SU-DHL-6 (cell line): ENCODE data around the gene HRAS.

Experiments used
- H2AFZ ChIP-seq: fragments of 200-600 bp; sonication (generic); 2 replicates; pipeline ENCODE4 v1.6.1; 2014; ENCODE audit warnings: low read depth, mild to moderate bottlenecking, moderate library complexity, mixed read lengths, antibody characterized with exemption, low read length; ENCODE audit not compliant: severe bottlenecking
- H3F3A ChIP-seq: fragments of 200-600 bp; shearing (Covaris generic); 2 replicates; pipeline ENCODE4 v1.6.0; 2016; ENCODE audit warnings: antibody characterized with exemption, mild to moderate bottlenecking; ENCODE audit not compliant: insufficient read depth
- H3K27ac ChIP-seq: fragments of 200-600 bp; sonication (generic); 2 replicates; pipeline ENCODE4 v1.5.1; 2016; ENCODE audit warnings: low read depth, mild to moderate bottlenecking, low read length, moderate library complexity, mixed read lengths
- H3K27me3 ChIP-seq: fragments of 200-600 bp; sonication (generic), shearing (Covaris generic); 2 replicates; pipeline ENCODE4 v1.6.0; 2014; ENCODE audit warnings: mild to moderate bottlenecking, low read length
- H3K36me3 ChIP-seq: fragments of 200-600 bp; sonication (generic); 2 replicates; pipeline ENCODE4 v1.6.1; 2014; ENCODE audit warnings: mild to moderate bottlenecking, low read length, mixed read lengths
- H3K4me2 ChIP-seq: fragments of 300-600, 200-600 bp; shearing (Covaris generic), sonication (generic); 2 replicates; pipeline ENCODE4 v1.6.0; 2014; ENCODE audit warnings: low read length, low read depth, mild to moderate bottlenecking; ENCODE audit not compliant: poor library complexity, severe bottlenecking
- H3K4me3 ChIP-seq: fragments of 200-600 bp; sonication (generic); 2 replicates; pipeline ENCODE4 v1.5.1; 2014; ENCODE audit warnings: antibody characterized with exemption, low read length, mild to moderate bottlenecking, mixed read lengths; ENCODE audit not compliant: insufficient read depth, poor library complexity, severe bottlenecking
- H3K79me2 ChIP-seq: fragments of 200-600 bp; sonication (generic); 2 replicates; pipeline ENCODE4 v1.6.1; 2014; ENCODE audit warnings: mild to moderate bottlenecking, low read length, moderate library complexity; ENCODE audit not compliant: insufficient read depth
- H3K9ac ChIP-seq: fragments of 200-600 bp; sonication (generic); 2 replicates; pipeline ENCODE4 v1.7.0; 2014; ENCODE audit warnings: mild to moderate bottlenecking, low read length
- H3K9me2 ChIP-seq: fragments of 200-600 bp; sonication (generic); replicated peaks from 2 replicates; pipeline ENCODE4 v1.6.1; 2014; ENCODE audit warnings: low read length; ENCODE audit not compliant: insufficient read depth
- H3K9me3 ChIP-seq: fragments of 200-600 bp; sonication (generic); 2 replicates; pipeline ENCODE4 v1.6.1; 2014; ENCODE audit warnings: low read length, mixed read lengths; ENCODE audit not compliant: insufficient read depth
- H4K20me1 ChIP-seq: fragments of 200-600 bp; sonication (generic); 2 replicates; pipeline ENCODE4 v1.6.1; 2014; ENCODE audit warnings: low read depth, mild to moderate bottlenecking, antibody characterized with exemption, low read length, moderate library complexity, mixed read lengths
- TF ChIP-seq, protein P1 (sequence below): fragments of 200-600 bp; sonication (generic); IDR thresholded peaks from one replicate; pipeline ENCODE4 v1.5.1; 2017; ENCODE audit warnings: antibody characterized with exemption, mild to moderate bottlenecking, low read length, moderate library complexity; ENCODE audit not compliant: insufficient read depth, poor library complexity, severe bottlenecking

HRAS gene

GRCh38 chr11:484616-485015 is 50.8 kb downstream of the HRAS start:
- H3K9me2 ChIP-seq = no peaks in the 10 kb centered on the region
- no peaks in the 10 kb centered on the region for H3K79me2 ChIP-seq
- no peak overlapping the region for H3K9ac ChIP-seq
- H3K9me3 ChIP-seq = no peaks in the 10 kb centered on the region
- H3K4me3 ChIP-seq = no peak overlapping the region
- no peaks in the 10 kb centered on the region for H4K20me1 ChIP-seq
- no peaks in the 10 kb centered on the region for H3K36me3 ChIP-seq
- no peaks in the 10 kb centered on the region for H3F3A ChIP-seq
- no peak overlapping the region for H3K27ac ChIP-seq
- no peaks in the 10 kb centered on the region for H3K27me3 ChIP-seq
- H2AFZ ChIP-seq = no peak overlapping the region
- H3K4me2 ChIP-seq = no peak overlapping the region
- TF ChIP-seq, protein P1, sequence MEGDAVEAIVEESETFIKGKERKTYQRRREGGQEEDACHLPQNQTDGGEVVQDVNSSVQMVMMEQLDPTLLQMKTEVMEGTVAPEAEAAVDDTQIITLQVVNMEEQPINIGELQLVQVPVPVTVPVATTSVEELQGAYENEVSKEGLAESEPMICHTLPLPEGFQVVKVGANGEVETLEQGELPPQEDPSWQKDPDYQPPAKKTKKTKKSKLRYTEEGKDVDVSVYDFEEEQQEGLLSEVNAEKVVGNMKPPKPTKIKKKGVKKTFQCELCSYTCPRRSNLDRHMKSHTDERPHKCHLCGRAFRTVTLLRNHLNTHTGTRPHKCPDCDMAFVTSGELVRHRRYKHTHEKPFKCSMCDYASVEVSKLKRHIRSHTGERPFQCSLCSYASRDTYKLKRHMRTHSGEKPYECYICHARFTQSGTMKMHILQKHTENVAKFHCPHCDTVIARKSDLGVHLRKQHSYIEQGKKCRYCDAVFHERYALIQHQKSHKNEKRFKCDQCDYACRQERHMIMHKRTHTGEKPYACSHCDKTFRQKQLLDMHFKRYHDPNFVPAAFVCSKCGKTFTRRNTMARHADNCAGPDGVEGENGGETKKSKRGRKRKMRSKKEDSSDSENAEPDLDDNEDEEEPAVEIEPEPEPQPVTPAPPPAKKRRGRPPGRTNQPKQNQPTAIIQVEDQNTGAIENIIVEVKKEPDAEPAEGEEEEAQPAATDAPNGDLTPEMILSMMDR = no peak
